ENCODE results near the gene PDIA6. TPM values are rescaled to one million over a fixed set of nuclear protein-coding genes. Genes with fewer than 3 reads are reported as not detected.
"Not testable (repeated sequence)": the region's sequence is repeated elsewhere in the genome, so short reads cannot be mapped to it uniquely, and the experiment has no call there.

PDIA6 gene
- total and polyA plus RNA-seq, 8 donors, result 33.7 to 201 (median 135) TPM

GRCh38 chr2:10817413-10817812 lies 4.8 kb upstream of the PDIA6 start:
- H3K36me3 ChIP-seq, result no peaks in the 10 kb centered on the region
- intact Hi-C loops (cut with DNase I), result no loop called here
- TF ChIP-seq CTCF (IDR thresholded peaks at IDR 0.05), result no peak
- 55 to 56% methylated on average over 5 of the region's 5 CpGs for WGBS, 2 donors
- H3K27ac ChIP-seq, result no peak overlapping the region
- ATAC-seq, result no peak
- no peaks in the 10 kb centered on the region for H3K27me3 ChIP-seq
- no peak for DNase-seq
- peaks cover 0 to 3% (median 0%) of the 10 kb centered on the region in 3 donors for H3K4me1 ChIP-seq
- H3K4me3 ChIP-seq, result no peak overlapping the region
- H3K9me3 ChIP-seq, result no peaks in the 10 kb centered on the region
- no peak for FAIRE-seq

GRCh38 chr2:10814571-10815331 lies 2.2 kb upstream of the PDIA6 start:
- no peak for DNase-seq
- Histone ChIP-seq H3K4me1 (peaks cover 0 to 12% (median 9%) of the 10 kb centered on the region in 3 donors), H3K4me3 (no peak overlapping the region), H3K27me3 (no peaks in the 10 kb centered on the region), H3K27ac (no peak overlapping the region), H3K9me3 (no peaks in the 10 kb centered on the region), H3K36me3 (no peaks in the 10 kb centered on the region)
- WGBS, 2 donors, result 74 to 75% methylated on average over 16 of the region's 16 CpGs
- no peak for FAIRE-seq
- TF ChIP-seq CTCF (IDR thresholded peaks at IDR 0.05), result no peak
- ATAC-seq, result no peak
- intact Hi-C loops (cut with DNase I), result no loop called here

GRCh38 chr2:10814142-10814541 lies 1.6 kb upstream of the PDIA6 start:
- intact Hi-C loops (cut with DNase I), result no loop called here

GRCh38 chr2:10813163-10814138 lies 866 bp upstream of the PDIA6 start:
- peak overlapping the region; percentile 55 to 90 (median 75) for H3K27ac ChIP-seq
- peak; percentile 22 to 39 (median 36) for ATAC-seq

More at GRCh38 chr2:10814142-10814541, 1.6 kb upstream of the PDIA6 start:
- no peak for DNase-seq
- Histone ChIP-seq H3K4me3 (no peak overlapping the region), H3K27me3 (no peaks in the 10 kb centered on the region), H3K36me3 (no peaks in the 10 kb centered on the region), H3K4me1 (peaks cover 0 to 19% (median 9%) of the 10 kb centered on the region in 3 donors), H3K9me3 (no peaks in the 10 kb centered on the region), H3K27ac (no peak overlapping the region)
- no peak for TF ChIP-seq CTCF (IDR thresholded peaks at IDR 0.05)
- ATAC-seq, result no peak
- WGBS, 2 donors, result 45 to 65% methylated on average over 10 of the region's 10 CpGs
- no peak for FAIRE-seq

GRCh38 chr2:10811517-10811916 lies 1.1 kb downstream of the PDIA6 start:
- no peak for DNase-seq
- no peak for FAIRE-seq
- 4 to 5% methylated on average over 14 of the region's 14 CpGs for WGBS, 2 donors

More at GRCh38 chr2:10813163-10814138, 866 bp upstream of the PDIA6 start:
- intact Hi-C loops (cut with DNase I); H3K27me3 ChIP-seq; DNase-seq; FAIRE-seq; H3K9me3 ChIP-seq; H3K36me3 ChIP-seq: not testable (repeated sequence)
- WGBS, 2 donors, result 49 to 54% methylated on average over 37 of the region's 37 CpGs
- H3K4me3 ChIP-seq, result peak overlapping the region; percentile 48 to 94 (median 84)
- peaks cover 0 to 24% (median 9%) of the 10 kb centered on the region in 3 donors for H3K4me1 ChIP-seq

More at GRCh38 chr2:10811517-10811916, 1.1 kb downstream of the PDIA6 start:
- no peak for TF ChIP-seq CTCF (IDR thresholded peaks at IDR 0.05)
- H3K4me1 ChIP-seq, result peaks cover 0 to 24% (median 20%) of the 10 kb centered on the region in 3 donors
- no peak for ATAC-seq
- peak overlapping the region; percentile 61 to 93 (median 90) for H3K27ac ChIP-seq
- intact Hi-C loops (cut with DNase I), result no loop called here
- no peaks in the 10 kb centered on the region for H3K9me3 ChIP-seq
- no peaks in the 10 kb centered on the region for H3K27me3 ChIP-seq
- no peaks in the 10 kb centered on the region for H3K36me3 ChIP-seq
- H3K4me3 ChIP-seq, result peak overlapping the region; percentile 48 to 94 (median 84)

All from pancreas (tissue), 10 donors.